HG02885 (cell line): ENCODE results near the gene AP5Z1.
"Not testable (repeated sequence)": the region's sequence is repeated elsewhere in the genome, so short reads cannot be mapped to it uniquely, and the experiment has no call there.

Source experiments
- ATAC-seq: cut with Tn5 transposase; IDR thresholded peaks from one replicate; pipeline ENCODE4 v1.9.1; 2021; ENCODE audit warnings: mild to moderate bottlenecking; ENCODE audit not compliant: unreplicated experiment, poor library complexity

The AP5Z1 gene

GRCh38 chr7:4785371-4785770 lies 9.9 kb downstream of the AP5Z1 start:
- ATAC-seq = no peak

DNA sequence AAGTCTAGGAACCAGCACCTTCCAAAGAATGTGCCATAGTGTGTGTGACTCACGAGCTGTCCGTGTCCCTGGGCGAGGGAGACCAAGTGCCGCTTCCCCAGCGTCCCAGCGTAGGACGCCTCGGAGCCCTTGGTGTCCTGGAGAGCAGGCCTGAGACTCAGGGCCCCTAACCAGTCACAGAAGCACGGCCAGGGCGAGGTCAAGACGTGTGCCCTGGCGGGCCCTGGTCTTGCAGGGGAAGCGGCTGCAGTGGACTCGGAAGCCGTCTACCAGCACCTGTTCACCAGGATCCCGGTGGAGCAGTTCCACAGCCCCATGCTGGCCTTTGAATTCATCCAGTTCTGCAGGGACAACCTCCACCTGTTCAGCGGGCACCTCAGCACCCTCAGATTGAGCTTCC lies 10.6 kb downstream of the AP5Z1 start:
- no peak for ATAC-seq

GRCh38 chr7:4787541-4787940 lies 12.1 kb downstream of the AP5Z1 start:
- no peak for ATAC-seq

DNA sequence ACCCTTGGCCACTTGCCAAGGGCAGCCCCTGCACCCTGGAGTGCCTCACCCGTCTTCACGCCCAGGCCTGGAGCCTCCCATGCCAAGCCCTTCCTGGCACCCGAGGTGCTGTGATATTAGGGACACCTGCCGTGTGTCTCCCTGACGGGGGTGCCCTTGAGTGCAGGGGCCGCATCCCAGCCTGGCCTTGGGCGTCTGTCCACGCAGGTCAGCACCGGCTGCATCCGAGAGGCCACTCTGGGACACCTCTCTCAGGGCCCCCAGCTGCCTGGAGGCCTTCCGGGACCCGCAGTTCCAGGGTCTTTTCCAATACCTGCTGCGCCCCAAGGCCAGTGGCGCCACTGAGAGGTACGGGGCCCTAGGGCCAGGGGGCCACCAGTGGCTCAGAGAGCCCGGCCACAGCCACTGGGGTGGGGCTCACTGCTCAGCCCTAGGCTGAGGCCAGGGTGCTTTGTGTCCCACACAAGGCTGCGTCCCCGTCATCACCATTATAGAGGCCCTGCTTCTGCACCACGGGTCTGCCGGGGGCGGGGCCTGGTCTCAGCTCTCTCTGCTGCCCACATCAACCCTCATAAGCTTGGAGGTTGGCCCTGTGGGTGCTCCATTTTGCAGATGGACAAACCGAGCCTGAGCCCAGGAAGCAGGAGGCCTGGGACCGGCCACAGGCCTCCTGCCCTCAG lies 12.7 kb downstream of the AP5Z1 start:
- no peak for ATAC-seq

DNA sequence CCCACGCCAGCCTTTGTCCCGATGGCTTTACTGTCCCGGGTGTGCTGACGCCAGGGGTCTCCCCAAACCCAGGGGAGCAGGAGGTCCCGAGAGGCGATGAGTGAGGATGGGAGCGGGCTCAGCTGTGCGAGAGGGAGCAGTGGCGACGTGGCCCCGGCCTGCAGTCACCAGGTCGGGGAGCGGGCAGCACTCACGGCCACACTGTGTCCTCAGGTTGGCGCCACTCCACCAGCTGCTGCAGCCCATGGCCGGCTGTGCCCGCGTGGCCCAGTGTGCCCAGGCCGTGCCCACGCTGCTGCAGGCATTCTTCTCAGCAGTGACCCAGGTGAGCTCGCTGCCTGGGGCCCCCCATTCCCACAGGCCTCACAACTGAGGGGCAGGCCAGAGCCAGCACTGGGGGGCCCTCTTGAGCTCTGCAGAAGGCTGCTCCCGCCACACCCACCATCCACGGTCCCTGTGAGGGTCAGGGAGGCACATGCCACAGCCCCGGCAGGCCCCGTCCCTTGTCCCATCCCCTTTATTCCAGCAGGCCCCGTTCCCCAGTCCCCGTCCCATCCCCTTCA lies 13.3 kb downstream of the AP5Z1 start:
- ATAC-seq = no peak

DNA sequence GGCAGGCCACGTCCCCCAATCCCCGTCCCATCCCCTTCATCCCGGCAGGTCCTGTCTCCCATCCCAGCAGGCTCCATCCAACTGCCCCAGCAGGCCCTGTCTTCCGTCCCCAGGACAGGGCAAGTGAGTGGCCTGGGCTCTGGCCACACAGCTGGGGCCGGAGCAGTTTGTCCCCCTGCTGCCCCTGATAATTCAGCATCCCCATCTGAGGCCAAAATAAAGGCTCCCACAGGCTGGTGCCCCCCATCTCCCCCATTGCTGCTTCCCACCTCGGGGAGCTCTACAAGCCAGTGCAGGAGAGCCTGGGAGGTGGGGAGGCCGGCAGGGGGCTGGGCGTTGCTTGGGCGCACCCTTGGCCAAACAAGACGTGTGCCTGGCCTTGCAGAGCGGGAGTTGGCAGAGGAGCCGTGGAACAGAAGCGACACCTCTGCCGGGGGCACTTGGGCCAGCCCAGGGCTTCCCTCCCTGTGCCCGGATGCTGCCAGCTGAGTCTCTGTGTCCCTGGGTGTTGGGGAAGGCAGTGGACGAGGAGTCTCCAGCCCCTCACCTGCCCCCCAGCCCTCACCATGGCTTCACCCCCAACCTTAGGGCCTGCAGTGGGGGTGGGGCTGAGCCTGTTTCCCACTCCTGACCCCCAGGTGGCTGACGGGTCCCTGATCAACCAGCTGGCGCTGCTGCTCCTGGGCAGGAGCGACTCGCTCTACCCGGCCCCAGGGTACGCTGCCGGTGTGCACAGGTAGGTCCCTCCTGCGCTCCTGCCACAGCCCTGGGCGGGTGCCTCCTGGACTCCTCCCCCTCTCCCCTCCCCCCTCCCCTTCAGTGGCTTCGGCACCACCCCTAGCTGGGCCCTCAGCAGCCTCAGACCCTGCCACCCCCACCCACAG lies 14.0 kb downstream of the AP5Z1 start:
- no peak for ATAC-seq

DNA sequence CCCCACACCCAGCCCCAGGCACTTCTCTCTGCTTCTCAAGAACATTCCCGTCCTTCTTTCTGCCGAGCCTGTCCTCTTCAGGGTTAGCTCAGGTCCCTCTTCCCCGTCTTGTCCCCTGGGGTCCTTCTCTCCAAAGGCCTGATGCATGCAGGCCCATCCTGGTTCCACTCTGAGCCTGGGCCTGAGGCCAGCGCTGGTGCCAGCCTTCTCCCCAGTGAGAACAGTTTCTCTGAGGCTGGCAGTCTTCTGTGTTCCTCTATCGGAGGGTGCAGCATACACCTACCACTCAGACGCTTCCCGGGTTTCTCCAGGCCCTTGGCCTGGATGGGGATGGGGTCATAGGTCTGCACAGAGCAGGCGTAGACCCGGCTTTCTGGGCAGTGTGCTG lies 14.6 kb downstream of the AP5Z1 start:
- ATAC-seq = no peak

DNA sequence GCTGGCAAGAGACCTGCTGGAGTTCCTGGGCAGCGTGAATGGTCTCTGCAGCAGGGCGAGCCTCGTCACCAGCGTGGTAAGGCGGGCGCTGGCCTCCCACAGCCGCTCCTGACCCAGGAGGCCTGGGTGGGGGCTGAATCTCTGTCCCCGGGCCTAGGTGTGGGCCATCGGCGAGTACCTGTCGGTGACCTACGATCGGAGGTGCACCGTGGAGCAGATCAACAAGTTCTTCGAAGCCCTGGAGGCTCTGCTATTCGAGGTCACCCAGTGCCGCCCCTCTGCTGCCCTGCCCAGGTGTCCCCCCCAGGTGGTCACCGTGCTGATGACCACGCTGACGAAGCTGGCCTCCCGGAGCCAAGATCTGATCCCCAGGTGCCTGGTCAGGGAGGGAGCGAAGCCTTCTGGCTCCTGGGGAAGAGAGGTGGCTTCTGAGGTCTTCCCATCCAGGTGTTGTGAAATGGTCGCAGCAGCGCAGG lies 15.1 kb downstream of the AP5Z1 start:
- ATAC-seq = no peak

- no peak for ATAC-seq
These were observed 15.8 kb downstream of the AP5Z1 start for GRCh38 chr7:4791101-4791737.

- ATAC-seq = no peak
These were observed 16.5 kb downstream of the AP5Z1 start for GRCh38 chr7:4791738-4792536.

DNA sequence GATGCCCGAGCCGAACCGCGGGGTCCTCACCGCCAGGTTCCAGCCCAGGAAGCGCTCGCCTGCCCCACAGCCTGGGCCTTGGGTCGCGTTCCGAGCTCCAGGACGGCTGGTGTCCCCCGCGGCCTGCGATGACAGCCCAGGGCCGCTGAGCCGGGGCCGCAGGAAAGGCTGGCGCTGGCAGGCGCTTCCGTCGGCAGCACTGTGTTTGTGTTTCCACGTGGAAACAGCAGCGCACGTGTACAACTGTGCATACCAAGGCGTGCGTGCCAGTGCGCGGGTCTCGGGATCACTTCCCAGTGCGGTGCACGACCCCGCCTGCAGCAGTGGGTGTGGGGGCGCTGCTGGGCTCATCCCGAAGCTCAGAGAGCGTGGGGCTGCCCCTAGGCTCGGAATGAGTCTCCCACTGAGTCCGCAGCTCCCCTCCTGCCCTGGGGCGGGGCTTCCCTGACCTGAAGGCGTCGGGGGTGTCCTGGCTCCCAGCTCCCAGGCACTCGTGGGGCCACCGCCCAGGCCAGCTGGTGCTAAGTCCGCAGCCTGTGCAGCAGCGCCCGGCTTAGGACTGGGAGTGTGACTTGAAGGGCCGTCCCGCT lies 17.2 kb downstream of the AP5Z1 start:
- ATAC-seq = no peak

GRCh38 chr7:4793385-4793993 lies 18.1 kb downstream of the AP5Z1 start:
- not testable (repeated sequence) for ATAC-seq

DNA sequence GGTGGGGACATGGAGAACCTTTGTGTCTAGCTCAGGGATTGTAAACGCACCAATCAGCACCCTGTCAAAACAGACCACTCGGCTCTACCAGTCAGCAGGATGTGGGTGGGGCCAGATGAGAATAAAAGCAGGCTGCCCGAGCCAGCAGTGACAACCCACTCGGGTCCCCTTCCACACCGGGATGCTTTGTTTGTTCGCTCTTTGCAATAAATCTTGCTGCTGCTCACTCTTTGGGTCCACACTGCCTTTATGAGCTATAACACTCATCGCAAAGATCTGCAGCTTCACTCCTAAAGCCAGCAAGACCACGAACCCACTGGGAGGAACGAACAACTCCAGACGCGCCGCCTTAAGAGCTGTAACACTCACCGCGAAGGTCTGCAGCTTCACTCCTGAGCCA lies 18.7 kb downstream of the AP5Z1 start:
- not testable (repeated sequence) for ATAC-seq

DNA sequence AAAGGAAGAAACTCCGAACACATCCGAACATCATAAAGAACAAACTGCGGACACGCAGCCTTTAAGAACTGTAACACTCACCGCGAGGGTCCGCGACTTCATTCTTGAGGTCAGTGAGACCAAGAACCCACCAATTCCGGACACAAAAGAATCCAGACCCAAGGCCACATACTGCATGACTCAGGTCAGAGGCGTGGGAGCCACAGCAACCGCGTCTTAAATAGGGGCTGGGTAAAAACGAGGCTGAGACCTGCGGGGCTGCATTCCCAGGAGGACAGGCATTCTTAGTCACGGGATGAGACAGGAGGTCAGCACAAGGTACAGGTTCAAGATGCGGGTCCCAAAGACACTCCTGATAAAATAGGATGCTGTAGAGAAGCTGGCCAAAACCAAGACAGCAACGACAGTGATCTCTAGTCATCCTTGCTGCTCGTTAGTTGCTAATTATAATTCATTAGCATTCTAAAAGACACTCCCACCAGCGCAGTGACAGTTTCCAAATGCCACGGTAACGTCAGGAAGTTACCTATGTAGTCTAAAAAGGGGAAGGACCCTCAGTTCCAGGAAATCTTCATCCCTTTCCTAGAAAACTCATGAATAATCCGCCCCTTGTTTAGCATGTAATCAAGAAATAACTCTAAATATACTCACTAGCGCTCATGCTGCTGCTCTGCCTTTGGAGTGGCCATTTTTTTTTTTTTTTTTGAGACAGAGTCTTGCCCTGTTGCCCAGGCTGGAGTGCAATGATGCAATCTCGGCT lies 19.3 kb downstream of the AP5Z1 start:
- no peak for ATAC-seq

DNA sequence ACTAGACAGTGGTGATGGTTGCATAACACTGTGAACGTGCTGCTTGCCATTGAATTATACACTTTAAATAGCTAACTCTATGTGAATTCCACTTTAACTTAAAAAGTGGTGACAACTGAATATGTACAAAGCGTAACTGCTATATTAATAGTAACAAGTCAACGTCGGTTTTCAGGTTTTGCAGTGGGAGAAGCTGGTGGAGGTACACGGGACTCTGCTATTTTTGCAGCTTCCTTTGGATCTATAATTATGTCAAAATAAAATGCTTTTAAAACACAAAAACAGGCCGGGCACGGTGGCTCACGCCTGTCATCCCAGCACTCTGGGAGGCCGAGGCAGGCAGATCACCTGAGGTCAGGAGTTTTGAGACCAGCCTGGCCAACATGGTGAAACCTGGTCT lies 21.0 kb downstream of the AP5Z1 start:
- no peak for ATAC-seq

- ATAC-seq = no peak
These were observed 22.7 kb downstream of the AP5Z1 start for GRCh38 chr7:4797858-4798705.

- ATAC-seq = no peak
These were observed 23.3 kb downstream of the AP5Z1 start for GRCh38 chr7:4798706-4799235.
